HG02870 (cell line): ENCODE data around the gene SAMD4B.
"Not testable (repeated sequence)": the region's sequence is repeated elsewhere in the genome, so short reads cannot be mapped to it uniquely, and the experiment has no call there.

ENCODE experiments used
- ATAC-seq: cut with Tn5 transposase; IDR thresholded peaks from one replicate; pipeline ENCODE4 v1.9.1; 2021; ENCODE audit warnings: mild to moderate bottlenecking, moderate library complexity; ENCODE audit not compliant: unreplicated experiment

The SAMD4B gene

DNA sequence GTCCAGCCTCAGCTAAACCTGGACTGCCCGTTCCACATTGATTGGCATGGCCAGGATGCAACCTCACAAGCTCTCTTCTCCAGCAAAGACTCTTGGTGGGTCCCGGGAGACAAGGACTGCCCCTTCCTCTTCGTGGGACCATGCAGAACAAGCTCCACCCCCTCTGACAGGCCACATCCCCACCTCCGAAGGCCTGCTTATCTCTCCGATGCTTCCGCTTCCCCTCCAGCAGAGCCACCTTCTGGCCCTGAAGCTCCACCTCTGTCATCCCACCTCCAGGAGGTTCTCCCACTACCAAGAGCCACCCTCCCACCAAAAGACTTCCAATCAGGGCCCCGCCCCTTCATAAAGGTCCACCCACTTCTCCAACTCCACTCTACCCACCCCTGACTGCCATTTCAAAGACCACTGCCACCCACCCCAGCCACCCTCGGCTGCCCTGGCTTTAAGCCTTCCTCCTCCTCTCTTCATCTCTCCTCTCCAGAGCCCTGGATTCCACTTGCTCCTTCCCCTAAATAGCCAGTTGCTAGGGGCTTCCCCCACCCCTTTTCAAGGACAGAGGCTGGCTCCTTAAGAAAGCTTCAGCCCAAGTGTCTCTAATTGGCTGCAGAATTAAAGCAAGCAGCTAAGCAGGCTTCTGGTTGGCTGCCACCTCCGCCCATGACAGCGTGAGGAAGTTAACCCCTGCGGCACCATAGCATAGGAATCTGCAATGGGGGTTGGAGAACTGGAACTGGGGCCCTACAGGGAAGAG, 31.5 kb upstream of the SAMD4B start:
- no peak for ATAC-seq

GRCh38 chr19:39314016-39314728, 28.0 kb upstream of the SAMD4B start:
- no peak for ATAC-seq

- no peak for ATAC-seq
Observed at GRCh38 chr19:39315933-39316332, 26.3 kb upstream of the SAMD4B start.

GRCh38 chr19:39316627-39317321, 25.4 kb upstream of the SAMD4B start:
- no peak for ATAC-seq

DNA sequence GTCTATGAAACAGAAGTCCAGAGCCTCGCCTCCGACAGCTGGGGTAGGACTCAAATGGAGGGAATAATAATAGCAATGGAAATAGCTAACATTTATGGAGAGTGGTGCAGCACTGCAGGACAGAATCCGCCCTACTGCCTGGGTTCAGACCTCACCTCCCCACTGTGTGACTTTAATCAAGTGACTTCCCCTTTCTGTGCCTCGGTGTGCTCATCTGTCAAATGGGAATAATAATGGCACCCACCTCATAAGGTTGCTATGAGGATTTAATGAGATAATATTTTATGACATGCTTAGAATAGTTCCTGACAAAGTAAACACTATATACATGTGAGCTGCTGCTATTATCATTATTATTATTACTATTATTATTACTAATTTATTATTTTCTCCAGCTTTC, 24.7 kb upstream of the SAMD4B start:
- no peak for ATAC-seq

- no peak for ATAC-seq
Observed at GRCh38 chr19:39318071-39318470, 24.1 kb upstream of the SAMD4B start.

DNA sequence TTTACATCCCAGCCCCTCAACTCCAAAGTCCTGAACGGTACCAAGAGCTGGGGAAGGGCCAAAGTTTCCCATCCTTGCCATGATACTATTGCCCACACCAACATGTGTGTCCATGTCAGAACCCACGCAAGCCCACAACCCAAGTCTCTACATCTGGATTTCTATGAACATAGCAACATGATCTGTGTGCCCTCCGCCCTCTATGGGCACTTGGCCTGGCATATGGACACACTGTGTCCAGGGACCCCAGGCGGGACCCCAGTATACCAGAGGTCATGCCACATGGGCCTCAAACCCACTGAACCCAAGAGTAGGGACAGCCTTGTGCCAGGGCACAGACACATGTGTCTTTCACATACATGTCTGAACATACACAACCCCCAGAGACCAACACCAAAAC, 23.5 kb upstream of the SAMD4B start:
- ATAC-seq, result no peak

GRCh38 chr19:39319098-39319891, 22.9 kb upstream of the SAMD4B start:
- ATAC-seq, result no peak

DNA sequence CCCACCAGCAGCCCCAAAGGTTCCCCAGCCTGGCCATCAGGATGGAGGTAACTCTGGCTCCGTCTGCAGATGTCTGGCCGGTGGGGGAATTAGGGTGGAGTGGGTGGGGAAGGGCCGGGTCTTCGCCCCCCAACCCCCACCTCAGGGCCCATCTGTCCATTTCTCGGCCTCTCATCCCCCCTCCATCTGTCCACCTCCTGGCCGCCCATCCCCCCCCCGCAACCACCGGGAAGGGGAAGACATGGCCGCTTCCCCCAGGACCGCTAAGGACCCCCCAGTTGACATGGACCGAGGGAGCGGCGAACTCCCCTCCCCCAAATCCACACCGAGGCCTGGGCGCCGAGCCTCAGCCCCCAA, 22.4 kb upstream of the SAMD4B start:
- no peak for ATAC-seq

DNA sequence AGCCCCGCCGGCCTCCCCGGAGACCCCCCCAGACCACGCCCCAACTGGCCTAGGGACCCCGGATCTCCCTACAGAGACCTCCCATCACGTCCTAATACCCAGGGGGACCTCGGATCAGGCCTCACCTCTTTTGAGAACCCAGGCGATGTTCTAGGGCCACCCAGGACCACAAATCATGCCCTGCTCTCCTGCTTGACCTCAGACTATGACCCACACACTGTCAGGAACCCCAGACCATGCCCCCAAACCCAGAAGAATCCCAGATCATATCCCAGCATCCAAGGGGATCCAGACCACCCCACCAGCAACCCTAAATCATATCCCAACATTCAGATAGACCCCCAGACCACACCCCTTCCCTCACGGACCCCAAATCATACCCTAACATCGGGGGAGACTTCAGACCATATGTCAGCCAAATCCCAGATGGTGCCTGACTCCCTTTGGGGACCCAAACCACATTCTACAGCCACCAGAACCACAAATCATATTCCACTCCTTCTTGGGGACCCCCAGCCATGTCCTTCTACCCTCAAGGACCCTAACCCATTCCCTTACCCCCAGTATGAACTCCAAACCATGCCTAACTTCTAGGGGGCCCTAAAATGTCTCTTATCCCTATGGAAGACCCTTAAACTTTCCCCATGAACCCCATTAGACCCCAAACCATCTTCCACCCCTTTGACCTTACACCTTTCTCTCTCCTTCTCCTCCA, 20.9 kb upstream of the SAMD4B start:
- ATAC-seq, result no peak

DNA sequence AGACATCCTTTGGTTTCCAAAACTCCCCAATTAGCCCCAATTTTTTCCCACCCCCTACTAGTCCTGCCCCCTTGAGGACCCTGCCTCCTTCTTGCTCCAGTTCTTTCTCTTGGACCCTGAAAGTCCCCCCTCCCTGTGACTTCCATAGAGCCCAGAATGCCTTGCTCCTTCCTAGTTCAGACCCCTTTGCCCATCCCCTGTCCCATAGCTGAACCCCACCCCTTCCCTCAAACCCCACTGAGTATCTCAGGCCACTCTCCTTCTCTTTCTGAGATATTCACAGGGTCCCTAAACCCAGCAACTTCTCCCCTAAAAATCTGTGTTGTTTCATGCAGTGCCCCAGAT, 20.4 kb upstream of the SAMD4B start:
- ATAC-seq, result no peak

DNA sequence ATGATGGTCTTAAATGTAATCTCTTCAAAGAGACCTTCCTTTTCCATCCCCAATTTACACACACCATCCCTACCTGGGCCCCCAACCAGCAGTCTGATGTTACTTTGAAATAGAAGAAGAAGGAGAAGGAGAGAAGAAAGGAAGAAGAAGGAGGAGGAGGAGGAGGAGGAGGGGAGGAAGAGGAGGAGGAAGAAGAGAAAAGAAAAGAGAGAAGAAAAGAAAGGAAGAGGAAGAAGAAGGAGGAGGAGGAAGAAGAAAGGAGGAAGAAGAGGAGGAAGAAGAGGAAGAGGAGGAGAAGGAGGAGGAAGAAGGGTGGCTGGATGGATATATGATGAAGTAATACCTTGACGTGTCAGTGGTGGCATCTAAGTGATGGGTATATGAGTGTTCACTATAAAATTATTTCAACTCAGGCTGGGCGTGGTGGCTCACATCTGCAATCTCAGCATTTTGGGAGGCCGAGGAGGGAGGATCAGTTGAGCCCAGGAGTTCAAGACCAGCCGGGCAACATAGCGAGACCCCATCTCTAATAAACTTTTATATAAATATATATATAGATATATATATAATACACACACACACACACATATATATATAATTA, 17.9 kb upstream of the SAMD4B start:
- no peak for ATAC-seq

GRCh38 chr19:39325778-39326665, 16.2 kb upstream of the SAMD4B start:
- no peak for ATAC-seq

- ATAC-seq, result no peak
Observed at GRCh38 chr19:39327363-39328045, 14.7 kb upstream of the SAMD4B start.

GRCh38 chr19:39328046-39328705, 14.0 kb upstream of the SAMD4B start:
- no peak for ATAC-seq

DNA sequence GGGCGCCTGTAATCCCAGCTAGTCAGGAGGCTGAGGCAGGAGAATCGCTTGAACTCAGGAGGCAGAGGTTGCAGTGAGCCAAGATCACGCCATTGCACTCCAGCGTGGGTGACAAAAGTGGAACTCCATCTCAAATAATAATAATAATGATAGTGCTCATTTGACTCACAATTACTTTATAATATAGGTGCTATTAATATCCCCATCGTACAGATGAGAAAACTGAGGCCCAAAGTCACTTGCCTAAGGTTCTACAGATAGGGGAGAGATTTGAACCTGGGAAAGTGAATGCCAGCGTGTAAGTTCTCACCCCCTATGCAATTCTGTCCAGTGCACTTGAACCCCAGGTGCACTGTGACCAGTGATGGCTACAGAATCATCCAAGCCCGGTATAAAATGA, 12.3 kb upstream of the SAMD4B start:
- ATAC-seq, result no peak

- ATAC-seq, result no peak
Observed at GRCh38 chr19:39332293-39332692, 9.9 kb upstream of the SAMD4B start.

DNA sequence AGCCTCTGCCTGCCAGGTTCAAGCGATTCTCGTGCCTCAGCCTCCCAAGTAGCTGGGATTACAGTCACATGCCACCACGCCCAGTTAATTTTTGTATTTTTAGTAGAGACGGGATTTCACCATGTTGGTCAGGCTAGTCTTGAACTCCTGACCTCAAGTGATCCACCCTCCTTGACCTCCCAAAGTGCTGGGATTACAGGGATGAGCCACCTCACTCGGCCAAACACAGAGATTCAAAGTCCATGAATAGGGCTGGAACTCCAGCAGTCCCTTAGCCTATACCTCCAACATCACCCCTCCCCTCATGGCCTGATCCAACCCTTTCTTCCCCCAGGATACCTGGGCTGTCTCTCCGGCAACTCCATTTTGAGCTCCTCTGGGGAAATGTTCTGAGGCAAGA, 9.5 kb upstream of the SAMD4B start:
- not testable (repeated sequence) for ATAC-seq
